ENCODE measurements around the gene PPP1R9A. TPM values are rescaled to one million over a fixed set of nuclear protein-coding genes. Genes with fewer than 3 reads are reported as not detected.

Gene PPP1R9A
- total and polyA plus RNA-seq, 7 donors: 1.8 to 51.3 (median 43.5) TPM

GRCh38 chr7:95172420-95172819 lies 265.0 kb downstream of the PPP1R9A start:
- H3K9me3 ChIP-seq: no peaks in the 10 kb centered on the region
- no peak overlapping the region for H3K27ac ChIP-seq
- DNase-seq: no peak
- no peak for TF ChIP-seq CTCF (IDR thresholded peaks at IDR 0.05)
- no peak for TF ChIP-seq POLR2A (IDR thresholded peaks at IDR 0.05)
- no peak for TF ChIP-seq EP300 (IDR thresholded peaks at IDR 0.05)
- no peak for TF ChIP-seq POLR2AphosphoS5 (IDR thresholded peaks at IDR 0.05)
- H3K4me3 ChIP-seq: no peak overlapping the region
- peaks cover 0 to 20% (median 5%) of the 10 kb centered on the region in 4 donors for H3K4me1 ChIP-seq
- intact Hi-C loops (cut with DNase I): no loop called here
- WGBS, 2 donors: 94% methylated on average over 1 of the region's 1 CpG
- H3K27me3 ChIP-seq: no peaks in the 10 kb centered on the region
- no peaks in the 10 kb centered on the region for H3K36me3 ChIP-seq

- Histone ChIP-seq H3K27me3 (no peaks in the 10 kb centered on the region), H3K4me1 (no peaks in the 10 kb centered on the region), H3K4me3 (no peak overlapping the region), H3K9me3 (no peaks in the 10 kb centered on the region), H3K36me3 (no peaks in the 10 kb centered on the region), H3K27ac (no peak overlapping the region)
- TF ChIP-seq POLR2AphosphoS5 (IDR thresholded peaks at IDR 0.05) (no peak), POLR2A (IDR thresholded peaks at IDR 0.05) (no peak), EP300 (IDR thresholded peaks at IDR 0.05) (no peak), CTCF (IDR thresholded peaks at IDR 0.05) (no peak)
- intact Hi-C loops (cut with DNase I): no loop called here
- 93 to 96% methylated on average over 3 of the region's 3 CpGs for WGBS, 2 donors
- DNase-seq: no peak
These were observed 283.1 kb downstream of the PPP1R9A start for GRCh38 chr7:95190515-95190914.

- DNase-seq: no peak
- H3K4me3 ChIP-seq: no peak overlapping the region
- H3K4me1 ChIP-seq: no peaks in the 10 kb centered on the region
- H3K9me3 ChIP-seq: no peaks in the 10 kb centered on the region
- H3K36me3 ChIP-seq: no peaks in the 10 kb centered on the region
- H3K27me3 ChIP-seq: no peaks in the 10 kb centered on the region
- TF ChIP-seq EP300 (IDR thresholded peaks at IDR 0.05) (no peak), POLR2A (IDR thresholded peaks at IDR 0.05) (no peak), CTCF (IDR thresholded peaks at IDR 0.05) (no peak), POLR2AphosphoS5 (IDR thresholded peaks at IDR 0.05) (no peak)
- H3K27ac ChIP-seq: no peak overlapping the region
- intact Hi-C loops (cut with DNase I): no loop called here
These were observed 284.4 kb downstream of the PPP1R9A start for GRCh38 chr7:95191795-95192194.

GRCh38 chr7:95198863-95199262 lies 291.5 kb downstream of the PPP1R9A start:
- TF ChIP-seq CTCF (IDR thresholded peaks at IDR 0.05) (no peak), EP300 (IDR thresholded peaks at IDR 0.05) (no peak), POLR2A (IDR thresholded peaks at IDR 0.05) (no peak), POLR2AphosphoS5 (IDR thresholded peaks at IDR 0.05) (no peak)
- H3K27ac ChIP-seq: no peak overlapping the region
- H3K4me1 ChIP-seq: no peaks in the 10 kb centered on the region
- no peaks in the 10 kb centered on the region for H3K36me3 ChIP-seq
- H3K4me3 ChIP-seq: no peak overlapping the region
- no peak for DNase-seq
- WGBS, 2 donors: 63 to 75% methylated on average over 1 of the region's 1 CpG
- H3K27me3 ChIP-seq: no peaks in the 10 kb centered on the region
- no peaks in the 10 kb centered on the region for H3K9me3 ChIP-seq
- intact Hi-C loops (cut with DNase I): loop anchor here (2.0 to 5.0 kb wide), 2 partner anchors 292 to 542 kb away; partner anchors contain the start of genes PPP1R9A and SGCE

Measured in sigmoid colon (tissue), 7 donors.